Prostate gland (tissue), 2 donors: ENCODE measurements around the gene FAM83G. TPM values are rescaled to one million over a fixed set of nuclear protein-coding genes. Genes with fewer than 3 reads are reported as not detected.

ENCODE experiments used
- DNase-seq: peaks from one replicate; pipeline ENCODE4 v3.0.0-alpha.2; 2019; ENCODE audit warnings: low spot score
- H3K27ac ChIP-seq, 2 donors: fragments of 200-600 bp; sonication (generic); 2 replicates each; pipeline ENCODE4 v1.5.1; 2017 to 2019
- H3K27me3 ChIP-seq: fragments of 200-600 bp; sonication (generic); replicated peaks from 2 replicates; pipeline ENCODE4 v1.5.1; 2019; ENCODE audit not compliant: insufficient read depth
- H3K36me3 ChIP-seq, 2 donors: fragments of 200-600 bp; sonication (generic); 1 replicate in 1 of 2; 2 replicates in 1 of 2; pipeline versions ENCODE4 v1.5.1 to v1.8.1; 2017 to 2019
- H3K4me1 ChIP-seq: fragments of 200-600 bp; sonication (generic); replicated peaks from 2 replicates; pipeline ENCODE4 v1.5.1; 2019
- H3K4me3 ChIP-seq, 2 donors: fragments of 200-600 bp; sonication (generic); 2 replicates each; pipeline ENCODE4 v1.5.1; 2017 to 2019
- H3K9me3 ChIP-seq: fragments of 200-600 bp; sonication (generic); 2 replicates; pipeline ENCODE4 v1.5.1; 2017
- CTCF ChIP-seq, 4 experiments: fragments of 200-600 bp in 2 of 4; fragments of 450-650 bp in 2 of 4; sonication (generic) in 2 of 4; IDR thresholded peaks; 1 replicate in 3 of 4; 2 replicates in 1 of 4; pipeline ENCODE4 v1.5.1; 2016 to 2019; ENCODE audit warnings: antibody characterized with exemption in 4 of 4, mild to moderate bottlenecking in 2 of 4, moderate library complexity in 2 of 4
- POLR2A ChIP-seq: fragments of 450-650 bp; IDR thresholded peaks from one replicate; pipeline ENCODE4 v1.6.1; 2016; ENCODE audit warnings: antibody characterized with exemption, mild to moderate bottlenecking
- POLR2AphosphoS5 ChIP-seq: sonication (generic); formaldehyde crosslinking; IDR thresholded peaks from one replicate; pipeline ENCODE4 v1.6.1; 2017; ENCODE audit warnings: antibody characterized with exemption
- WGBS: methylation state at CpG from one replicate; pipeline ENCODE4 v1.1.5; 2018; 5-methylcytosine and 5-hydroxymethylcytosine counted together
- intact Hi-C: fragments of 100-400 bp; cut with DNase I; formaldehyde crosslinking; loops from one replicate; pipeline ENCODE4 v1.14.2; 2022
- total RNA-seq, 2 donors: library from RNA; depleted of rRNA; stranded (reverse); fragments of >200 nt; gene quantifications; one replicate each; pipeline ENCODE4 v1.1.0, GENCODE V29; 2016

The FAM83G gene
- total RNA-seq, 2 donors from 2014 or later = 7.3 to 9.5 TPM

- H3K27me3 ChIP-seq = no peaks in the 10 kb centered on the region
Observed at GRCh38 chr17:19020016-19020415, 15.5 kb upstream of the FAM83G start.

GRCh38 chr17:19019041-19019941 lies 14.7 kb upstream of the FAM83G start:
- intact Hi-C loops = no loop called here
- Histone ChIP-seq H3K4me1 (no peaks in the 10 kb centered on the region), H3K4me3 (no peak overlapping the region), H3K27ac (no peak overlapping the region), H3K36me3 (no peaks in the 10 kb centered on the region), H3K27me3 (no peaks in the 10 kb centered on the region), H3K9me3 (no peaks in the 10 kb centered on the region)
- DNase-seq = no peak
- WGBS = 57% methylated on average over 27 of the region's 27 CpGs
- TF ChIP-seq POLR2A (no peak), POLR2AphosphoS5 (no peak), CTCF (IDR thresholded peaks at IDR 0.05) (no peak)

More at GRCh38 chr17:19020016-19020415, 15.5 kb upstream of the FAM83G start:
- no peak for DNase-seq
- TF ChIP-seq POLR2AphosphoS5 = no peak
- no peak for TF ChIP-seq POLR2A
- TF ChIP-seq CTCF (IDR thresholded peaks at IDR 0.05) = no peak
- Histone ChIP-seq H3K9me3 (no peaks in the 10 kb centered on the region), H3K27ac (no peak overlapping the region), H3K4me3 (no peak overlapping the region), H3K4me1 (no peaks in the 10 kb centered on the region), H3K36me3 (no peaks in the 10 kb centered on the region)
- intact Hi-C loops = no loop called here
- 90% methylated on average over 3 of the region's 3 CpGs for WGBS

- intact Hi-C loops = no loop called here
- H3K9me3 ChIP-seq = no peaks in the 10 kb centered on the region
- no peak overlapping the region for H3K4me3 ChIP-seq
- no peak for DNase-seq
- TF ChIP-seq CTCF (IDR thresholded peaks at IDR 0.05) (no peak), POLR2AphosphoS5 (no peak), POLR2A (no peak)
- H3K36me3 ChIP-seq = no peaks in the 10 kb centered on the region
- no peaks in the 10 kb centered on the region for H3K27me3 ChIP-seq
- H3K4me1 ChIP-seq = no peaks in the 10 kb centered on the region
- 82% methylated on average over 6 of the region's 6 CpGs for WGBS
- H3K27ac ChIP-seq = no peak overlapping the region
Observed at GRCh38 chr17:19018600-19018950, 14.0 kb upstream of the FAM83G start.

GRCh38 chr17:19017804-19018599 lies 13.4 kb upstream of the FAM83G start:
- no peak overlapping the region for H3K4me3 ChIP-seq
- no peaks in the 10 kb centered on the region for H3K4me1 ChIP-seq
- WGBS = 89% methylated on average over 16 of the region's 16 CpGs
- TF ChIP-seq POLR2A = no peak
- no peak for TF ChIP-seq POLR2AphosphoS5
- TF ChIP-seq CTCF (IDR thresholded peaks at IDR 0.05) = no peak
- DNase-seq = no peak
- H3K27me3 ChIP-seq = no peaks in the 10 kb centered on the region
- intact Hi-C loops = no loop called here
- H3K9me3 ChIP-seq = no peaks in the 10 kb centered on the region
- H3K27ac ChIP-seq = no peak overlapping the region
- H3K36me3 ChIP-seq = no peaks in the 10 kb centered on the region
